ENCODE data around the gene NCOA4.
"Not testable (repeated sequence)": the region's sequence is repeated elsewhere in the genome, so short reads cannot be mapped to it uniquely, and the experiment has no call there.

DNA sequence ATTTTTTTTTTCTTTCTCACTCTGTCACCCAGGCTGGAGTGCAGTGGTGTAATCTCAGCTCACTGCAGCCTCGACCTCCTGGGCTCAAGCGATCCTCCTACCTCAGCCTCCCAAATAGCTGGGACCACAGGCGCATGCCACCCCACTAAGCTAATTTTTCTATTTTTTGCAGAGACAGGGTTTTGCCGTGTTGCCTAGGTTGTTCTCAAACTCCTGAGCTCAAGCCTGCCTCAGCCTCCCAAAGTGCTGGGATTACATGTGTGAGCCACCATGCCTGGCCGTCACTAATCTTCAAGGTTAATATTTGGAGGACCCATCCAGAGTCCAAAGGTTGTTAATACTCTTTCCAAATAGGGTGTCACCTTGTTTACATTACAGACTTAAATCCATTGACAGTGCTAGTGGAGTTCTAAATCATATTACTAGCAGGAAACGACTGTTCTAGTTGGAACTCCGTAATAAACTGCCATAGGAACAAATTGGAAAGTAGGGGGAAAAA, 28.2 kb downstream of the NCOA4 start:
- TF ChIP-seq, protein P1, sequence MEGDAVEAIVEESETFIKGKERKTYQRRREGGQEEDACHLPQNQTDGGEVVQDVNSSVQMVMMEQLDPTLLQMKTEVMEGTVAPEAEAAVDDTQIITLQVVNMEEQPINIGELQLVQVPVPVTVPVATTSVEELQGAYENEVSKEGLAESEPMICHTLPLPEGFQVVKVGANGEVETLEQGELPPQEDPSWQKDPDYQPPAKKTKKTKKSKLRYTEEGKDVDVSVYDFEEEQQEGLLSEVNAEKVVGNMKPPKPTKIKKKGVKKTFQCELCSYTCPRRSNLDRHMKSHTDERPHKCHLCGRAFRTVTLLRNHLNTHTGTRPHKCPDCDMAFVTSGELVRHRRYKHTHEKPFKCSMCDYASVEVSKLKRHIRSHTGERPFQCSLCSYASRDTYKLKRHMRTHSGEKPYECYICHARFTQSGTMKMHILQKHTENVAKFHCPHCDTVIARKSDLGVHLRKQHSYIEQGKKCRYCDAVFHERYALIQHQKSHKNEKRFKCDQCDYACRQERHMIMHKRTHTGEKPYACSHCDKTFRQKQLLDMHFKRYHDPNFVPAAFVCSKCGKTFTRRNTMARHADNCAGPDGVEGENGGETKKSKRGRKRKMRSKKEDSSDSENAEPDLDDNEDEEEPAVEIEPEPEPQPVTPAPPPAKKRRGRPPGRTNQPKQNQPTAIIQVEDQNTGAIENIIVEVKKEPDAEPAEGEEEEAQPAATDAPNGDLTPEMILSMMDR (IDR thresholded peaks at IDR 0.05) = not testable (repeated sequence)
- TF ChIP-seq POLR2A (IDR thresholded peaks at IDR 0.05) = not testable (repeated sequence)
